ENCODE measurements around the gene KRTAP5-1. TPM values are rescaled to one million over a fixed set of nuclear protein-coding genes. Genes with fewer than 3 reads are reported as not detected.

The KRTAP5-1 gene
- total RNA-seq, 1 experiment from 2014 or later = not detected

- peak overlapping the region; percentile 21 for H3K4me3 ChIP-seq
Observed at GRCh38 chr11:1558775-1559110, 26.3 kb downstream of the KRTAP5-1 start.

GRCh38 chr11:1557904-1558774 lies 26.9 kb downstream of the KRTAP5-1 start:
- Histone ChIP-seq H3K27me3 (no peaks in the 10 kb centered on the region), H3K36me3 (peaks cover 10% of the 10 kb centered on the region), H3K9me3 (no peaks in the 10 kb centered on the region), H3K4me3 (peak overlapping the region; percentile 21)
- peak; percentile 87 for DNase-seq

More at GRCh38 chr11:1558775-1559110, 26.3 kb downstream of the KRTAP5-1 start:
- no peaks in the 10 kb centered on the region for H3K27me3 ChIP-seq
- no peak for DNase-seq
- no peaks in the 10 kb centered on the region for H3K9me3 ChIP-seq
- H3K36me3 ChIP-seq = peaks cover 10% of the 10 kb centered on the region

GRCh38 chr11:1557051-1557884 lies 27.8 kb downstream of the KRTAP5-1 start:
- H3K36me3 ChIP-seq = peaks cover 10% of the 10 kb centered on the region
- H3K27me3 ChIP-seq = no peaks in the 10 kb centered on the region
- no peak for DNase-seq
- H3K9me3 ChIP-seq = no peaks in the 10 kb centered on the region
- H3K4me3 ChIP-seq = no peak overlapping the region

GRCh38 chr11:1556278-1556902 lies 28.7 kb downstream of the KRTAP5-1 start:
- H3K9me3 ChIP-seq = no peaks in the 10 kb centered on the region
- peaks cover 10% of the 10 kb centered on the region; the same call in 1 of the 2 replicates for H3K36me3 ChIP-seq
- no peak for DNase-seq
- H3K27me3 ChIP-seq = no peaks in the 10 kb centered on the region
- no peak overlapping the region for H3K4me3 ChIP-seq

GRCh38 chr11:1555713-1556153 lies 29.4 kb downstream of the KRTAP5-1 start:
- H3K9me3 ChIP-seq = no peaks in the 10 kb centered on the region
- H3K27me3 ChIP-seq = no peaks in the 10 kb centered on the region
- H3K4me3 ChIP-seq = no peak overlapping the region
- no peak for DNase-seq
- H3K36me3 ChIP-seq = peaks cover 10% of the 10 kb centered on the region; the same call in 1 of the 2 replicates

GRCh38 chr11:1554981-1555712 lies 29.9 kb downstream of the KRTAP5-1 start:
- no peak for DNase-seq
- Histone ChIP-seq H3K4me3 (no peak overlapping the region), H3K36me3 (peaks cover 10% of the 10 kb centered on the region; the same call in 1 of the 2 replicates), H3K27me3 (no peaks in the 10 kb centered on the region), H3K9me3 (no peaks in the 10 kb centered on the region)

GRCh38 chr11:1553808-1554594 lies 31.1 kb downstream of the KRTAP5-1 start:
- no peaks in the 10 kb centered on the region for H3K9me3 ChIP-seq
- no peak for DNase-seq
- no peaks in the 10 kb centered on the region for H3K27me3 ChIP-seq
- H3K4me3 ChIP-seq = no peak overlapping the region
- peaks cover 10% of the 10 kb centered on the region; the same call in 1 of the 2 replicates for H3K36me3 ChIP-seq

- Histone ChIP-seq H3K36me3 (no peaks in the 10 kb centered on the region), H3K4me3 (no peak overlapping the region), H3K9me3 (no peaks in the 10 kb centered on the region), H3K27me3 (peaks cover 7% of the 10 kb centered on the region)
- no peak for DNase-seq
Observed at GRCh38 chr11:1549338-1550330, 35.4 kb downstream of the KRTAP5-1 start.

GRCh38 chr11:1548221-1549070 lies 36.6 kb downstream of the KRTAP5-1 start:
- no peaks in the 10 kb centered on the region for H3K36me3 ChIP-seq
- no peak for DNase-seq
- no peak overlapping the region for H3K4me3 ChIP-seq
- peaks cover 7% of the 10 kb centered on the region for H3K27me3 ChIP-seq
- H3K9me3 ChIP-seq = no peaks in the 10 kb centered on the region

GRCh38 chr11:1547467-1548098 lies 37.5 kb downstream of the KRTAP5-1 start:
- no peak for DNase-seq
- no peak overlapping the region for H3K4me3 ChIP-seq
- H3K27me3 ChIP-seq = peaks cover 7% of the 10 kb centered on the region
- H3K36me3 ChIP-seq = no peaks in the 10 kb centered on the region
- no peaks in the 10 kb centered on the region for H3K9me3 ChIP-seq

GRCh38 chr11:1546536-1547466 lies 38.3 kb downstream of the KRTAP5-1 start:
- H3K4me3 ChIP-seq = peak overlapping the region; percentile 36; the same call in 1 of the 2 replicates
- H3K27me3 ChIP-seq = peaks cover 7% of the 10 kb centered on the region
- peak; percentile 50 for DNase-seq
- no peaks in the 10 kb centered on the region for H3K9me3 ChIP-seq
- H3K36me3 ChIP-seq = no peaks in the 10 kb centered on the region

- Histone ChIP-seq H3K27me3 (peaks cover 7% of the 10 kb centered on the region), H3K4me3 (no peak overlapping the region), H3K9me3 (no peaks in the 10 kb centered on the region), H3K36me3 (no peaks in the 10 kb centered on the region)
- DNase-seq = no peak
Observed at GRCh38 chr11:1546077-1546535, 39.0 kb downstream of the KRTAP5-1 start.

Data from MG63 (cell line).